Fibroblast of lung (primary cell): ENCODE results near the gene FCF1. TPM values are rescaled to one million over a fixed set of nuclear protein-coding genes. Genes with fewer than 3 reads are reported as not detected.

ENCODE experiments used
- DNase-seq, 2 donors: peaks; one replicate each; pipeline versions ENCODE4 v3.0.0 to v3.0.0-alpha.2; 2010; ENCODE audit warnings: low read depth in 2 of 2
- H2AFZ ChIP-seq: 2 replicates; pipeline ENCODE4 v1.5.1; 2012; ENCODE audit warnings: low read length, control low read depth, inconsistent platforms
- H3K27ac ChIP-seq: 2 replicates; pipeline ENCODE4 v1.5.1; 2011; ENCODE audit warnings: low read length, control low read depth; ENCODE audit not compliant: insufficient read depth
- H3K27me3 ChIP-seq: 2 replicates; pipeline ENCODE4 v1.5.1; 2011; ENCODE audit warnings: mild to moderate bottlenecking, low read length; ENCODE audit not compliant: control insufficient read depth, insufficient read depth
- H3K36me3 ChIP-seq: 2 replicates; pipeline ENCODE4 v1.5.1; 2011; ENCODE audit warnings: low read length; ENCODE audit not compliant: control insufficient read depth, insufficient read depth
- H3K4me1 ChIP-seq: 2 replicates; pipeline ENCODE4 v1.5.1; 2011; ENCODE audit warnings: low read length; ENCODE audit not compliant: control insufficient read depth, insufficient read depth; ENCODE audit errors: extremely low read depth
- H3K4me2 ChIP-seq: 2 replicates; pipeline ENCODE4 v1.5.1; 2011; ENCODE audit warnings: low read length, control low read depth; ENCODE audit not compliant: insufficient read depth; ENCODE audit errors: extremely low read depth
- H3K4me3 ChIP-seq, 4 experiments: fragments of 200-600 bp in 1 of 4; sonication (generic) in 1 of 4; replicated peaks in 1 of 4; 2 replicates each; pipeline ENCODE4 v1.5.1; 2011 to 2016; ENCODE audit warnings: low read length in 4 of 4, low read depth in 3 of 4, mild to moderate bottlenecking in 3 of 4, control low read depth in 2 of 4, inconsistent platforms in 1 of 4, mixed read lengths in 1 of 4; ENCODE audit not compliant: insufficient read depth in 1 of 4; ENCODE audit errors: control extremely low read depth in 1 of 4
- H3K79me2 ChIP-seq: 2 replicates; pipeline ENCODE4 v1.5.1; 2012; ENCODE audit warnings: mild to moderate bottlenecking, low read length, inconsistent platforms; ENCODE audit not compliant: control insufficient read depth, insufficient read depth
- H3K9ac ChIP-seq: 2 replicates; pipeline ENCODE4 v1.5.1; 2011; ENCODE audit warnings: mild to moderate bottlenecking, low read length, control low read depth; ENCODE audit not compliant: insufficient read depth
- H3K9me3 ChIP-seq: 2 replicates; pipeline ENCODE4 v1.5.1; 2012; ENCODE audit warnings: low read depth, low read length; ENCODE audit not compliant: control insufficient read depth, insufficient read depth
- H4K20me1 ChIP-seq: 2 replicates; pipeline ENCODE4 v1.5.1; 2011; ENCODE audit warnings: low read length; ENCODE audit not compliant: control insufficient read depth, insufficient read depth; ENCODE audit errors: extremely low read depth
- EZH2 ChIP-seq: IDR thresholded peaks from 2 replicates; pipeline ENCODE4 v1.5.1; 2012; ENCODE audit warnings: low read length, control low read depth, mild to moderate bottlenecking; ENCODE audit errors: missing control alignments
- polyA plus RNA-seq, 2 donors: library from polyadenylated mRNA; depleted of rRNA in 1 of 2; stranded (reverse) in 1 of 2; unstranded in 1 of 2; fragments of >200 nt; gene quantifications; 2 replicates each; pipeline ENCODE4 v1.2.1, GENCODE V29; 2011 to 2012; ENCODE audit warnings: missing spikeins in 1 of 2
- total RNA-seq: library from RNA; depleted of rRNA; stranded (reverse); fragments of >200 nt; gene quantifications from 2 replicates; pipeline ENCODE4 v1.2.1, GENCODE V29; 2014
- TF ChIP-seq, protein P1 (sequence below), 2 donors: IDR thresholded peaks in 1 of 2; conservative IDR thresholded peaks in 1 of 2; 1 replicate in 1 of 2; 2 replicates in 1 of 2; pipeline ENCODE4 v1.5.1; 2011 to 2012; ENCODE audit warnings: low read length in 2 of 2, control low read depth in 1 of 2, inconsistent platforms in 1 of 2, low read depth in 1 of 2, mild to moderate bottlenecking in 1 of 2

Gene FCF1
- total and polyA plus RNA-seq, 2 donors (not counting 1 experiment from before 2014, with no cell fraction given) = 29.2 to 67.2 TPM

DNA sequence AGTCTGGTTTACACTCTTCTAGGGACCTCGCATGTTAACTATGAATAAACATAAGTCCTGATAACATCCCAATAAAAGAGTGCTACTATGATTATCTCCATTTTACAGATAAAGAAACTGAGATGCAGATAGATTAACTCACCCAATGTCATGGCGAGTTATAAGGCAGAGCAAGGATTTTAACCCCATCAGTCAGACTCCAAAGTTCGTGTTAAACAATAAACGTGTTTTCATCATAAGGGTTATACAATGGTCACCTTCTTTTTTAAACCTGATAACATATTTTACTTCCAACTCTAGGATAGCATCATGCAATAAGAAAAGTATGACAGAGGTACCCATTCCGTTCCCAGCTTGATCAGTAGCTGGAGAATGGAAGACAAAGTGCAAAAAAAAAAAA, 1.3 kb upstream of the FCF1 start:
- Histone ChIP-seq H3K4me3 (peak overlapping the region in 3 of 4 experiments; percentile 82 to 100 (median 95)), H3K9me3 (no peaks in the 10 kb centered on the region), H3K4me1 (peaks cover 10% of the 10 kb centered on the region), H3K79me2 (peaks cover 69% of the 10 kb centered on the region), H3K36me3 (no peaks in the 10 kb centered on the region), H3K4me2 (no peak overlapping the region), H4K20me1 (no peaks in the 10 kb centered on the region), H2AFZ (no peak overlapping the region), H3K27me3 (no peaks in the 10 kb centered on the region), H3K9ac (no peak overlapping the region), H3K27ac (no peak overlapping the region)
- no peak for TF ChIP-seq EZH2
- TF ChIP-seq, protein P1, sequence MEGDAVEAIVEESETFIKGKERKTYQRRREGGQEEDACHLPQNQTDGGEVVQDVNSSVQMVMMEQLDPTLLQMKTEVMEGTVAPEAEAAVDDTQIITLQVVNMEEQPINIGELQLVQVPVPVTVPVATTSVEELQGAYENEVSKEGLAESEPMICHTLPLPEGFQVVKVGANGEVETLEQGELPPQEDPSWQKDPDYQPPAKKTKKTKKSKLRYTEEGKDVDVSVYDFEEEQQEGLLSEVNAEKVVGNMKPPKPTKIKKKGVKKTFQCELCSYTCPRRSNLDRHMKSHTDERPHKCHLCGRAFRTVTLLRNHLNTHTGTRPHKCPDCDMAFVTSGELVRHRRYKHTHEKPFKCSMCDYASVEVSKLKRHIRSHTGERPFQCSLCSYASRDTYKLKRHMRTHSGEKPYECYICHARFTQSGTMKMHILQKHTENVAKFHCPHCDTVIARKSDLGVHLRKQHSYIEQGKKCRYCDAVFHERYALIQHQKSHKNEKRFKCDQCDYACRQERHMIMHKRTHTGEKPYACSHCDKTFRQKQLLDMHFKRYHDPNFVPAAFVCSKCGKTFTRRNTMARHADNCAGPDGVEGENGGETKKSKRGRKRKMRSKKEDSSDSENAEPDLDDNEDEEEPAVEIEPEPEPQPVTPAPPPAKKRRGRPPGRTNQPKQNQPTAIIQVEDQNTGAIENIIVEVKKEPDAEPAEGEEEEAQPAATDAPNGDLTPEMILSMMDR (conservative IDR thresholded peaks at IDR 0.05 in 1 of 2, IDR thresholded peaks at IDR 0.05 in 1 of 2; ENCODE audit: low read depth in 1 of 2, low read length in 2 of 2) = no peak
- no peak for DNase-seq

DNA sequence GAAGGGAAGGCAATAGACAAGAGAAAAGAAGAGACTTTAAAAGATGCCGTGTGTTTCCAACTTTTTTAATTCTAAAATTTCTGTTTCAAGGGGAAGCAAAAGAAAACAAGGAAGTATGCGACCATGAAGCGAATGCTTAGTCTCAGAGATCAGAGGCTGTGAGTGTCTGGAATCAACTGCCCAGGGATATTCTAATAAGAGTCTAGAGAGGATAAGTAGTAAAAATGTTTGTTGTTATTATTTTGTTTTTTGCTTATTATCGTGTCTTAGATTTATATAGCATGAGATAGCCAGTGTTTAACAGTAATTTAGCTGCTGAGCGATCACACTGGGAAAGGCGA, 421 bp downstream of the FCF1 start:
- TF ChIP-seq, protein P1 (conservative IDR thresholded peaks at IDR 0.05 in 1 of 2, IDR thresholded peaks at IDR 0.05 in 1 of 2; ENCODE audit: low read depth in 1 of 2, low read length in 2 of 2) = no peak
- no peak for TF ChIP-seq EZH2

DNA sequence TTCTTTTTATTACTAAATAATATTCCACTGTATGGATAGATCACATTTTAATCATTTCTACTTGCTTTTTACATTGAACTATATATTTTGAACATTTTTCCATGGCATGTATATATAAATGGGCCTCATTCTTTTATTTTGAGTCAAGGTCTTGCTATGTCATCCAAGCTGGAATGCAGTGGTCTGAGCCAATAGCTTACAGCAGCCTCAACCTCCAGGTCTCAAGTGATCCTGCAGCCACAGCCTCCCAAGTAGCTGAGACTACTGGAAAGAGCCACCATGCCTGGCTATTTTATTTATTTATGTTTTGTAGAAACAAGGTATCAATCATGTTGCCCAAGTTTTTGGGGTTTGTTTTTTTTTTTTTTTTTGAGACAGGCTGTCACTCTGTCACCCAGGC, 7.6 kb downstream of the FCF1 start:
- TF ChIP-seq, protein P1 (conservative IDR thresholded peaks at IDR 0.05 in 1 of 2, IDR thresholded peaks at IDR 0.05 in 1 of 2; ENCODE audit: low read depth in 1 of 2, low read length in 2 of 2) = no peak
- TF ChIP-seq EZH2 = no peak
- Histone ChIP-seq H3K4me3 (no peak overlapping the region), H3K36me3 (peaks cover 2% of the 10 kb centered on the region), H3K27me3 (no peaks in the 10 kb centered on the region), H3K79me2 (no peaks in the 10 kb centered on the region), H3K27ac (no peak overlapping the region), H4K20me1 (no peaks in the 10 kb centered on the region), H3K4me2 (no peak overlapping the region), H3K9ac (no peak overlapping the region), H3K4me1 (no peaks in the 10 kb centered on the region), H3K9me3 (no peaks in the 10 kb centered on the region), H2AFZ (no peak overlapping the region)
- peak; percentile 32 to 79 for DNase-seq

More for the DNA sequence above, 421 bp downstream of the FCF1 start:
- Histone ChIP-seq H3K4me3 (peak overlapping the region; percentile 82 to 100 (median 94)), H3K4me2 (peak overlapping the region; percentile 92), H3K36me3 (no peaks in the 10 kb centered on the region), H3K9ac (peak overlapping the region; percentile 88), H4K20me1 (no peaks in the 10 kb centered on the region), H3K27ac (peak overlapping the region; percentile 82), H3K4me1 (peaks cover 10% of the 10 kb centered on the region), H3K79me2 (peaks cover 55% of the 10 kb centered on the region), H2AFZ (peak overlapping the region; percentile 89), H3K9me3 (no peaks in the 10 kb centered on the region), H3K27me3 (no peaks in the 10 kb centered on the region)
- no peak for DNase-seq
